CD4-positive, alpha-beta T cell (primary cell): ENCODE results near the gene PRKAR1B. TPM values are rescaled to one million over a fixed set of nuclear protein-coding genes. Genes with fewer than 3 reads are reported as not detected.
"Not testable (repeated sequence)": the region's sequence is repeated elsewhere in the genome, so short reads cannot be mapped to it uniquely, and the experiment has no call there.

Experiments used
- ATAC-seq: fragments of 200-7000 bp; cut with Tn5 transposase; one replicate; pipeline ENCODE4 v1.10.0; 2022; ENCODE audit warnings: mild to moderate bottlenecking; ENCODE audit not compliant: poor library complexity
- CTCF ChIA-PET: fragments of 350-600 bp; sonication (Branson Sonifier 250); formaldehyde crosslinking; loops from one replicate; lab custom pipeline; 2021; ENCODE audit warnings: antibody characterized with exemption, inconsistent platforms; lab: Charles Lee
- POLR2A ChIA-PET: fragments of 350-600 bp; sonication (Branson Sonifier 250); formaldehyde crosslinking; loops from one replicate; lab custom pipeline; 2021; ENCODE audit warnings: antibody characterized with exemption, inconsistent platforms; lab: Charles Lee
- DNase-seq, 14 experiments: peaks; one replicate each; pipeline ENCODE4 v3.0.0-alpha.2; 2013 to 2020; ENCODE audit warnings: mixed read lengths in 2 of 14
- H3K27ac ChIP-seq, 2 donors: one replicate each; pipeline versions ENCODE4 v1.5.1 to v1.7.0; 2013; ENCODE audit warnings: low read length in 2 of 2, low read depth in 1 of 2, mild to moderate bottlenecking in 1 of 2
- H3K27me3 ChIP-seq, 2 experiments: 1 replicate in 1 of 2; 2 replicates in 1 of 2; pipeline versions ENCODE4 v1.6.1 to v1.7.0; 2013; ENCODE audit warnings: low read length in 2 of 2, control low read depth in 1 of 2, mild to moderate bottlenecking in 1 of 2, moderate library complexity in 1 of 2; ENCODE audit not compliant: insufficient read depth in 2 of 2, control insufficient read depth in 1 of 2
- H3K36me3 ChIP-seq: one replicate; pipeline ENCODE4 v1.6.1; 2013; ENCODE audit warnings: low read length, control low read depth; ENCODE audit not compliant: insufficient read depth
- H3K4me1 ChIP-seq: one replicate; pipeline ENCODE4 v1.6.1; 2013; ENCODE audit warnings: low read length, control low read depth; ENCODE audit not compliant: insufficient read depth
- H3K4me3 ChIP-seq: one replicate; pipeline ENCODE4 v1.5.1; 2013; ENCODE audit warnings: mild to moderate bottlenecking, low read length, moderate library complexity
- H3K9me3 ChIP-seq, 2 experiments: 1 replicate in 1 of 2; 2 replicates in 1 of 2; pipeline versions ENCODE4 v1.6.1 to v1.7.0; 2013; ENCODE audit warnings: low read length in 2 of 2, mild to moderate bottlenecking in 2 of 2, control low read depth in 1 of 2, moderate library complexity in 1 of 2; ENCODE audit not compliant: control insufficient read depth in 1 of 2, insufficient read depth in 1 of 2
- H3K27ac Mint-ChIP-seq: one replicate; pipeline ENCODE4 v1.8.0; 2020; ENCODE audit warnings: mixed read lengths
- H3K27me3 Mint-ChIP-seq: one replicate; pipeline ENCODE4 v1.8.0; 2021; ENCODE audit warnings: mixed read lengths
- H3K36me3 Mint-ChIP-seq: one replicate; pipeline ENCODE4 v1.8.0; 2021; ENCODE audit warnings: low read depth, mixed read lengths
- H3K4me1 Mint-ChIP-seq: one replicate; pipeline ENCODE4 v1.8.0; 2021; ENCODE audit warnings: low read depth, mixed read lengths
- H3K4me3 Mint-ChIP-seq: one replicate; pipeline ENCODE4 v1.8.0; 2020; ENCODE audit warnings: mild to moderate bottlenecking, mixed read lengths
- H3K9me3 Mint-ChIP-seq: one replicate; pipeline ENCODE4 v1.8.0; 2020; ENCODE audit warnings: mixed read lengths
- intact Hi-C, 2 experiments: fragments of 100-400 bp; cut with DNase I in 1 of 2; cut with micrococcal nuclease in 1 of 2; formaldehyde crosslinking; loops; one replicate each; pipeline versions ENCODE4 v1.15.1 to v1.9.0; 2023 to 2025; cut with DNase I, micrococcal nuclease
- total RNA-seq, 174 experiments: library from RNA in 2 of 174; stranded (reverse) in 2 of 174; gene quantifications; one replicate each; pipeline ENCODE4 v1.2.3 and lab custom pipeline; 2021 to 2026
- TF ChIP-seq, protein P1 (sequence below): fragments of 200-600 bp; IDR thresholded peaks from one replicate; pipeline ENCODE4 v1.8.0; 2022; ENCODE audit warnings: antibody characterized with exemption, mild to moderate bottlenecking

Gene PRKAR1B
- total RNA-seq, 2 experiments from 2014 or later = 18.8 to 19.5 TPM

DNA sequence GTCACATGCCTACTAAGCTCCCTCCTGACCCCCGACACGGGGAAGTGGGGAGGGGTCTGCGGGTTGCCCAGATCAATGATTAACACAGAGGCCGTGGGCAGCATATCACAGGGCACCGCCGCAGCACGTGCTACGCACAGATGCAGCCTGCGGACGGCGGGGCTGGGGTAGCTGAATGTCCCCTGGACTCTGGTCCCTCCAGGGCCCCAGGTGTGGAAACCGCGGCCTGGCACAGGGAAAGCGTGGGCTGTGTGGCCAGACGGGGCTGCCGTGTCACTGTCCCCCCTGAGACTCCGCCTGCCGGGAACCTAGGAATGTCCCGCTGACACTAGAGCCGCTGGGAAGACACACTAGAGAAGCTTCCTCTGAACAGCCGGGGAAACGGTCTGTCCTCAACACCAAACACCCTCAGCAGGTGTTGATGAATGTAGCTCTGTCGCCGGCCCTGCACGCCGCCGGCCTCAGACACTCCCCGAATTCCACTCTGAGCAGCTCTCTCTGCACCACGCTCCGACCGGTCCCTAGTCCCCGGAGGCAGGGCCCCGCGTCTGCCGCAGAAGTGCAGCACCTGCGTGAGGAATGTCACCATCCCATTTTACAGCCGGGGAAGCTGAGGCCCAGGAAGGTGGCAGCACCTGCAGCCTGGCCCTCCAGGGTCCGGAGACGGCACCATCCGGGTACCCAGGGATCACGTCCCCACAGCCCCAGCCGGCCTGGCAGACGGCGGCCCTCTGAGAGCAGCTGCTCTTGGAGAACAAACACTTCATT lies 174.0 kb downstream of the PRKAR1B start:
- peaks cover 6% of the 10 kb centered on the region for H3K36me3 Mint-ChIP-seq
- no peaks in the 10 kb centered on the region for H3K9me3 Mint-ChIP-seq
- Histone ChIP-seq H3K9me3 (peaks cover 0 to 16% of the 10 kb centered on the region in 2 experiments), H3K36me3 (peaks cover 2% of the 10 kb centered on the region), H3K4me3 (no peak overlapping the region), H3K27ac (no peak overlapping the region), H3K27me3 (no peaks in the 10 kb centered on the region), H3K4me1 (no peaks in the 10 kb centered on the region)
- no peak overlapping the region for H3K4me3 Mint-ChIP-seq
- ChIA-PET CTCF (no interaction called here), POLR2A (no interaction called here)
- intact Hi-C loops = no loop called here
- ATAC-seq (no peak), DNase-seq (no peak)
- H3K4me1 Mint-ChIP-seq = no peaks in the 10 kb centered on the region
- no peak overlapping the region for H3K27ac Mint-ChIP-seq
- TF ChIP-seq, protein P1, sequence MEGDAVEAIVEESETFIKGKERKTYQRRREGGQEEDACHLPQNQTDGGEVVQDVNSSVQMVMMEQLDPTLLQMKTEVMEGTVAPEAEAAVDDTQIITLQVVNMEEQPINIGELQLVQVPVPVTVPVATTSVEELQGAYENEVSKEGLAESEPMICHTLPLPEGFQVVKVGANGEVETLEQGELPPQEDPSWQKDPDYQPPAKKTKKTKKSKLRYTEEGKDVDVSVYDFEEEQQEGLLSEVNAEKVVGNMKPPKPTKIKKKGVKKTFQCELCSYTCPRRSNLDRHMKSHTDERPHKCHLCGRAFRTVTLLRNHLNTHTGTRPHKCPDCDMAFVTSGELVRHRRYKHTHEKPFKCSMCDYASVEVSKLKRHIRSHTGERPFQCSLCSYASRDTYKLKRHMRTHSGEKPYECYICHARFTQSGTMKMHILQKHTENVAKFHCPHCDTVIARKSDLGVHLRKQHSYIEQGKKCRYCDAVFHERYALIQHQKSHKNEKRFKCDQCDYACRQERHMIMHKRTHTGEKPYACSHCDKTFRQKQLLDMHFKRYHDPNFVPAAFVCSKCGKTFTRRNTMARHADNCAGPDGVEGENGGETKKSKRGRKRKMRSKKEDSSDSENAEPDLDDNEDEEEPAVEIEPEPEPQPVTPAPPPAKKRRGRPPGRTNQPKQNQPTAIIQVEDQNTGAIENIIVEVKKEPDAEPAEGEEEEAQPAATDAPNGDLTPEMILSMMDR = no peak
- H3K27me3 Mint-ChIP-seq = no peaks in the 10 kb centered on the region

DNA sequence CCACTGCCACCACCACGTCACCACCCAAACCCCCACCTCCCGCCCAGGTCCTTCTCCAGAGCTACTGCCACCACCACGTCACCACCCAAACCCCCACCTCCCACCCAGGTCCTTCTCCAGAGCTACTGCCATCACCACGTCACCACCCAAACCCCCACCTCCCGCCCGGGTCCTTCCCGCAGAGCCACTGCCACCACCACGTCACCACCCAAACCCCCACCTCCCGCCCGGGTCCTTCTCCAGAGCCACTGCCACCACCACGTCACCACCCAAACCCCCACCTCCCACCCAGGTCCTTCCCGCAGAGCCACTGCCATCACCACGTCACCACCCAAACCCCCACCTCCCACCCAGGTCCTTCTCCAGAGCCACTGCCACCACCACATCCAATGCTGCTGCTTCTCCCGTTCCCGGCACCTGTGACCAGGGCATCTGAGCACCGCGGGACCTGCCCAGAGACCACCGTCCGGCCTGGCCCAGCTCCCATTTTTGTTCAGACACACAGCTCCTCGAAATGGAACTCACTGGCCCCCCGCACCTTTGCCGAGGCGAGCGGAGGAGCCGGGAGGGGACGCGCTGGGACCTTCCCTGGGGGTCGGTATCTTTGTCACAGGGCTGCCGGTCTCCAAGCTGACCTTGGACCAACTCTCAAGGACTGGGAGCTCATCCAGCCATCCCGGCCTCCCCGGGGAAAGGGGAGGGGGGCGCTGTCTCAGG lies 174.8 kb downstream of the PRKAR1B start:
- H3K4me3 Mint-ChIP-seq, H3K4me3 ChIP-seq, H3K36me3 Mint-ChIP-seq, DNase-seq, intact Hi-C loops, H3K4me1 ChIP-seq, H3K27me3 ChIP-seq, ATAC-seq, H3K9me3 Mint-ChIP-seq, H3K27ac ChIP-seq, H3K4me1 Mint-ChIP-seq, H3K27me3 Mint-ChIP-seq, H3K27ac Mint-ChIP-seq, POLR2A ChIA-PET, CTCF ChIA-PET, H3K36me3 ChIP-seq: not testable (repeated sequence)
- H3K9me3 ChIP-seq = peaks cover 0 to 13% of the 10 kb centered on the region in 2 experiments

DNA sequence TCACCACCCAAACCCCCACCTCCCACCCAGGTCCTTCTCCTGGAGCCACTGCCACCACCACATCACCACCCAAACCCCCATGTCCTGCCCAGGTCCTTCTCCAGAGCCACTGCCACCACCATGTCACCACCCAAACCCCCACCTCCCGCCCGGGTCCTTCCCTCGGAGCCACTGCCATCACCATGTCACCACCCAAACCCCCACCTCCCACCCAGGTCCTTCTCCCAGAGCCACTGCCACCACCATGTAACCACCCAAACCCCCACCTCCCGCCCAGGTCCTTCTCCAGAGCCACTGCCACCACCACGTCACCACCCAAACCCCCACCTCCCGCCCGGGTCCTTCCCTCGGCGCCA lies 175.5 kb downstream of the PRKAR1B start:
- CTCF ChIA-PET, H3K4me1 Mint-ChIP-seq, intact Hi-C loops, DNase-seq, ATAC-seq, H3K36me3 Mint-ChIP-seq, H3K27ac Mint-ChIP-seq, H3K27ac ChIP-seq, H3K9me3 ChIP-seq, H3K4me3 Mint-ChIP-seq, POLR2A ChIA-PET, H3K4me1 ChIP-seq, H3K4me3 ChIP-seq, H3K36me3 ChIP-seq, H3K9me3 Mint-ChIP-seq, H3K27me3 ChIP-seq, H3K27me3 Mint-ChIP-seq: not testable (repeated sequence)

DNA sequence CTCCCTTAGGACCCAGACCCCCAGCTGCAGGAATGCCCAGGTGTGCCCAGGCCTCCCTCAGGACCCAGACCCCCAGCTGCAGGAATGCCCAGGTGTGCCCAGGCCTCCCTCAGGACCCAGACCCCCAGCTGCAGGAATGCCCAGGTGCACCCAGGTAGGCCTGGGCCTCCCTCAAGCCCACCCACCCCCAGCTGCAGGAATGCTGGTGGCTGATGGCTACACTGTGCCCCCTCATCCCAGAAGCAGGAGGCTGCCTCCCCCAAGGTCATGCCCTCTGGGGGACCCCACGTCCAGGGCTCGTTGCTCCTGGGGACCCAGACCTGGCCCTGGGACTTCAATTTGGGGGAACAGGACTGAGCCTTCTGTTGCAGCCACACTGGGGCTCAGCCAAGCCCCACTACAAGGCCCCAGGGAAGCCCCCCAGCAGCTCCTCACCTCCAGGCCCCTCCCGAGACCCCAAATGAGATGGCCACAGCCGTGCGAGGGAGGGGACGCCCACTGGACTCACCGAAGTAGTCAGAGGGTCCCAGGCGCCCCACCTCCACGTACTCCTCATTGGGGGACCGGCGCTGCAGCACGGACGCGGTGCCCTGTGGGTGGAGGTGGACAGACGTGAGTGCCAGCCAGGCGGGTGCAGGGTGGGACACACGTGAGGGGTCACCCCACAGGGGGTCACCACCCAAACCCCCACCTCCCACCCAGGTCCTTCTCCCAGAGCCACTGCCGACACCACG lies 176.0 kb downstream of the PRKAR1B start:
- no peaks in the 10 kb centered on the region for H3K9me3 Mint-ChIP-seq
- no peak overlapping the region for H3K27ac Mint-ChIP-seq

More for the DNA sequence above, 176.0 kb downstream of the PRKAR1B start:
- H3K9me3 ChIP-seq = peaks cover 0 to 7% of the 10 kb centered on the region in 2 experiments
- H3K27ac ChIP-seq = no peak overlapping the region
- peaks cover 2% of the 10 kb centered on the region for H3K36me3 ChIP-seq
- H3K27me3 Mint-ChIP-seq = no peaks in the 10 kb centered on the region
- no peaks in the 10 kb centered on the region for H3K4me1 Mint-ChIP-seq
- H3K4me3 ChIP-seq = no peak overlapping the region
- H3K27me3 ChIP-seq = no peaks in the 10 kb centered on the region
- ATAC-seq = no peak
- DNase-seq = no peak
- no peaks in the 10 kb centered on the region for H3K4me1 ChIP-seq
- ChIA-PET POLR2A (no interaction called here), CTCF (no interaction called here)
- H3K36me3 Mint-ChIP-seq = peaks cover 6% of the 10 kb centered on the region
- H3K4me3 Mint-ChIP-seq = no peak overlapping the region
- intact Hi-C loops = no loop called here
- TF ChIP-seq, protein P1 = no peak
